ENCODE measurements around the gene SLMAP. TPM values are rescaled to one million over a fixed set of nuclear protein-coding genes. Genes with fewer than 3 reads are reported as not detected.

Gene SLMAP
- total and polyA plus RNA-seq, 2 donors from 2014 or later = 22.0 to 86.1 TPM

DNA sequence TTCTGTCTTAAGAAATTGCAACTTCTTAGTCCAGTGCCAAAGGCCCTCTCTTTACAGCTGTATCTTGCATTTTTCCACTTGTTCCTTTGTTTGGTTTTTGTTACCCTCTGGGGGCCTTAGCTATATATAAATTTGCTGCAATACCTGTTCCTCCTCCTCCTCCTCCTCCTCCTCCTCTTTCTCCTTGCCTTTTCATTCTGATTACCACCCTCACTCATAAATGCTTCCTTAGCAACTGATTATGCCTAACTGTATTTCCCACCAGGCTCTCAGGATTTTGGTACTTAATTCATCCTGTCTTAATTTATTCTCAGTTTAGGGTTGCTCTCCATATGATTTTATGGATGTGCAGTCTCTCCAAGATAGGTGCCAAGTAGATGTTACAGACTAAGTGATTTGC is 65.7 kb downstream of the SLMAP start:
- Histone ChIP-seq H3K27ac (ENCODE audit: low read depth in 2 of 2, low read length in 2 of 2) (no peak overlapping the region), H3K36me3 (ENCODE audit: control insufficient read depth in 2 of 3, insufficient read depth in 3 of 3, low read length in 3 of 3) (no peaks in the 10 kb centered on the region), H3K27me3 (ENCODE audit: control insufficient read depth, insufficient read depth, low read length) (no peaks in the 10 kb centered on the region), H3K4me3 (ENCODE audit: low read length in 3 of 3) (no peak overlapping the region), H3K4me1 (ENCODE audit: control insufficient read depth in 2 of 3, insufficient read depth in 2 of 3, low read depth in 1 of 3, low read length in 3 of 3) (peaks cover 0 to 7% (median 0%) of the 10 kb centered on the region in 3 donors), H3K9ac (ENCODE audit: low read length in 3 of 3) (no peak overlapping the region), H3K9me3 (ENCODE audit: control insufficient read depth in 2 of 3, insufficient read depth in 1 of 3, low read length in 3 of 3) (no peaks in the 10 kb centered on the region)
- FAIRE-seq (no peak), DNase-seq (no peak)
- intact Hi-C loops (cut with DNase I) = no loop called here
- TF ChIP-seq, protein P1, sequence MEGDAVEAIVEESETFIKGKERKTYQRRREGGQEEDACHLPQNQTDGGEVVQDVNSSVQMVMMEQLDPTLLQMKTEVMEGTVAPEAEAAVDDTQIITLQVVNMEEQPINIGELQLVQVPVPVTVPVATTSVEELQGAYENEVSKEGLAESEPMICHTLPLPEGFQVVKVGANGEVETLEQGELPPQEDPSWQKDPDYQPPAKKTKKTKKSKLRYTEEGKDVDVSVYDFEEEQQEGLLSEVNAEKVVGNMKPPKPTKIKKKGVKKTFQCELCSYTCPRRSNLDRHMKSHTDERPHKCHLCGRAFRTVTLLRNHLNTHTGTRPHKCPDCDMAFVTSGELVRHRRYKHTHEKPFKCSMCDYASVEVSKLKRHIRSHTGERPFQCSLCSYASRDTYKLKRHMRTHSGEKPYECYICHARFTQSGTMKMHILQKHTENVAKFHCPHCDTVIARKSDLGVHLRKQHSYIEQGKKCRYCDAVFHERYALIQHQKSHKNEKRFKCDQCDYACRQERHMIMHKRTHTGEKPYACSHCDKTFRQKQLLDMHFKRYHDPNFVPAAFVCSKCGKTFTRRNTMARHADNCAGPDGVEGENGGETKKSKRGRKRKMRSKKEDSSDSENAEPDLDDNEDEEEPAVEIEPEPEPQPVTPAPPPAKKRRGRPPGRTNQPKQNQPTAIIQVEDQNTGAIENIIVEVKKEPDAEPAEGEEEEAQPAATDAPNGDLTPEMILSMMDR (IDR thresholded peaks at IDR 0.05; ENCODE audit: borderline replicate concordance, extremely low read depth, insufficient read depth) = no peak

DNA sequence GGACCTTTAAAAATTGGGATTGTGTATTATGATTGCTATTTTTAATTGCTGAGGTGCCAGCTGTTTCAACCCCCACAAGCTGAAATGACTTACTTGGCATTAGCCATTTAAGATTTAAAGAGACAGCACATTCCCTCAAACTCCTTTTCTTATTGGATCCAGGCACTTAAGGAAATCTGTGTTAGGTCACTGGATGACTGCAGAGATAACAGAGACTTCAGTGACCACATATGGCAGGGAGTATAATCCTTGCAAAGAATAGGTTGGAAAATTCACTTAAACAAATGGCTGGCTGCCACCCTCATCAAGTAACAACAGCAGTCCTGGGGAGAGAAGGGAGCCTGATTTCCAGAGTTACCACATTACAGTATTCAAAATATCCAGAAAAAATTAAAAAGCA is 66.6 kb downstream of the SLMAP start:
- Histone ChIP-seq H3K9ac (ENCODE audit: low read length in 3 of 3) (no peak overlapping the region), H3K4me3 (ENCODE audit: low read length in 3 of 3) (no peak overlapping the region), H3K36me3 (ENCODE audit: control insufficient read depth in 2 of 3, insufficient read depth in 3 of 3, low read length in 3 of 3) (no peaks in the 10 kb centered on the region), H3K27ac (ENCODE audit: low read depth in 2 of 2, low read length in 2 of 2) (no peak overlapping the region), H3K27me3 (ENCODE audit: control insufficient read depth, insufficient read depth, low read length) (no peaks in the 10 kb centered on the region), H3K9me3 (ENCODE audit: control insufficient read depth in 2 of 3, insufficient read depth in 1 of 3, low read length in 3 of 3) (no peaks in the 10 kb centered on the region), H3K4me1 (ENCODE audit: control insufficient read depth in 2 of 3, insufficient read depth in 2 of 3, low read depth in 1 of 3, low read length in 3 of 3) (peaks cover 0 to 7% (median 0%) of the 10 kb centered on the region in 3 donors)
- FAIRE-seq = no peak
- no peak for DNase-seq
- TF ChIP-seq, protein P1 (IDR thresholded peaks at IDR 0.05; ENCODE audit: borderline replicate concordance, extremely low read depth, insufficient read depth) = no peak
- intact Hi-C loops (cut with DNase I) = no loop called here

DNA sequence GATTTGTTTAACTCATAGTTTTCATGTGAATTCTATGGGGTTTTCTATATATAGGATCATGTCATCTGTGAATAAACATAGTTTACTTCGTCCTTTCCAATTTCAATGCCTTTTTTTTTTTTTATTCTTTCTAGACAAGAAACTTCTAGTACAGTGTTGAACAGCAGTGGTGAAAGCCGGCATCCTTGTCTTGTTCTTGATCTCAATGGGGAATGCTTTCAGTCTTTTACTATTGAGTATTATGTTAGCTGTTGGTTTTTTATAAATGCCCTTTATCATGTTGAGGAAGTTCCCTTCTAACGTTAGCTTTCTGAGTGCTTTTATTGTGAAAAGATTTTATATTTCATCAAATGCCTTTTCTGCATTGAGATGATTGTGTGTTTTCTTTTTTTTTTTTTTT is 69.0 kb downstream of the SLMAP start:
- no peak overlapping the region for H3K4me3 ChIP-seq (ENCODE audit: low read length in 3 of 3)
- H3K27ac ChIP-seq (ENCODE audit: low read depth in 2 of 2, low read length in 2 of 2) = no peak overlapping the region
- no peak overlapping the region for H3K9ac ChIP-seq (ENCODE audit: low read length in 3 of 3)
- H3K36me3 ChIP-seq (ENCODE audit: control insufficient read depth in 2 of 3, insufficient read depth in 3 of 3, low read length in 3 of 3) = no peaks in the 10 kb centered on the region
- no peaks in the 10 kb centered on the region for H3K9me3 ChIP-seq (ENCODE audit: control insufficient read depth in 2 of 3, insufficient read depth in 1 of 3, low read length in 3 of 3)
- TF ChIP-seq, protein P1 (IDR thresholded peaks at IDR 0.05; ENCODE audit: borderline replicate concordance, extremely low read depth, insufficient read depth) = no peak
- intact Hi-C loops (cut with DNase I) = no loop called here
- peaks cover 0 to 5% (median 0%) of the 10 kb centered on the region in 3 donors for H3K4me1 ChIP-seq (ENCODE audit: control insufficient read depth in 2 of 3, insufficient read depth in 2 of 3, low read depth in 1 of 3, low read length in 3 of 3)
- no peaks in the 10 kb centered on the region for H3K27me3 ChIP-seq (ENCODE audit: control insufficient read depth, insufficient read depth, low read length)
- DNase-seq (no peak), FAIRE-seq (no peak)

All from kidney (tissue), 14 donors.